ENCODE data around the gene PHF21B. TPM values are rescaled to one million over a fixed set of nuclear protein-coding genes. Genes with fewer than 3 reads are reported as not detected.

PHF21B gene
- total and polyA plus RNA-seq, 2 experiments from 2014 or later = 20.6 to 149 TPM

- no peak overlapping the region for H3K27ac ChIP-seq (ENCODE audit: low read depth)
- peaks cover 29% of the 10 kb centered on the region for H3K27me3 Mint-ChIP-seq (ENCODE audit: insufficient read depth, low read depth, poor library complexity)
- TF ChIP-seq JUNB (IDR thresholded peaks at IDR 0.05; ENCODE audit: unreplicated experiment) = no peak
- TF ChIP-seq ZNF331 (CRISPR knock-in tag; IDR thresholded peaks at IDR 0.05; ENCODE audit: low read depth) = no peak
- TF ChIP-seq REST (IDR thresholded peaks at IDR 0.05; ENCODE audit: unreplicated experiment) = no peak
- no peak for TF ChIP-seq EZH2 (IDR thresholded peaks at IDR 0.05; ENCODE audit: low read depth, unreplicated experiment)
- no peak for TF ChIP-seq ZNF114 (CRISPR knock-in tag; IDR thresholded peaks at IDR 0.05)
- no peak for TF ChIP-seq STAT1 (IDR thresholded peaks at IDR 0.05; ENCODE audit: unreplicated experiment)
- no peak for TF ChIP-seq EZH2phosphoT487 (IDR thresholded peaks at IDR 0.05; ENCODE audit: unreplicated experiment)
- no peak for TF ChIP-seq NANOG (IDR thresholded peaks at IDR 0.05; ENCODE audit: borderline replicate concordance)
- no peak for TF ChIP-seq ZNF462 (CRISPR knock-in tag; IDR thresholded peaks at IDR 0.05)
- TF ChIP-seq ETS1 (IDR thresholded peaks at IDR 0.05) = no peak
- no peak for TF ChIP-seq CTCF (conservative IDR thresholded peaks at IDR 0.05; ENCODE audit: low read depth in 2 of 2)
- TF ChIP-seq POLR2AphosphoS5 (IDR thresholded peaks at IDR 0.05; ENCODE audit: low read depth) = no peak
- TF ChIP-seq CREB1 (CRISPR knock-in tag; IDR thresholded peaks at IDR 0.05; ENCODE audit: low read depth) = no peak
Observed at GRCh38 chr22:45029501-45029900, 19.7 kb upstream of the PHF21B start.

More at GRCh38 chr22:45029501-45029900, 19.7 kb upstream of the PHF21B start:
- H3K4me3 Mint-ChIP-seq = no peak overlapping the region
- ATAC-seq (no peak), DNase-seq (ENCODE audit: low spot score) (no peak)
- Histone ChIP-seq H3K4me2 (no peak overlapping the region), H3K27me3 (ENCODE audit: insufficient read depth) (no peaks in the 10 kb centered on the region), H3K79me2 (replicated peaks; ENCODE audit: insufficient read depth) (no peaks in the 10 kb centered on the region), H4K20me1 (replicated peaks; ENCODE audit: insufficient read depth) (no peaks in the 10 kb centered on the region), H2AFZ (no peak overlapping the region), H3K4me3 (no peak overlapping the region), H3K9me2 (ENCODE audit: insufficient read depth) (0 out of 2 replicates have a peak, but pooled peaks cover 4% of the 10 kb centered on the region), H3K4me1 (ENCODE audit: insufficient read depth) (peaks cover 10% of the 10 kb centered on the region), H3K36me3 (ENCODE audit: insufficient read depth) (no peaks in the 10 kb centered on the region), H3F3A (replicated peaks; ENCODE audit: low read depth) (peaks cover 14% of the 10 kb centered on the region)
- H3K4me1 Mint-ChIP-seq = peaks cover 15% of the 10 kb centered on the region
- H3K9me3 Mint-ChIP-seq = peaks cover 45% of the 10 kb centered on the region
- H3K36me3 Mint-ChIP-seq (ENCODE audit: low read depth) = peaks cover 33% of the 10 kb centered on the region
- no peak overlapping the region for H3K27ac Mint-ChIP-seq
